ENCODE measurements around the gene PVALB.

Gene PVALB

DNA sequence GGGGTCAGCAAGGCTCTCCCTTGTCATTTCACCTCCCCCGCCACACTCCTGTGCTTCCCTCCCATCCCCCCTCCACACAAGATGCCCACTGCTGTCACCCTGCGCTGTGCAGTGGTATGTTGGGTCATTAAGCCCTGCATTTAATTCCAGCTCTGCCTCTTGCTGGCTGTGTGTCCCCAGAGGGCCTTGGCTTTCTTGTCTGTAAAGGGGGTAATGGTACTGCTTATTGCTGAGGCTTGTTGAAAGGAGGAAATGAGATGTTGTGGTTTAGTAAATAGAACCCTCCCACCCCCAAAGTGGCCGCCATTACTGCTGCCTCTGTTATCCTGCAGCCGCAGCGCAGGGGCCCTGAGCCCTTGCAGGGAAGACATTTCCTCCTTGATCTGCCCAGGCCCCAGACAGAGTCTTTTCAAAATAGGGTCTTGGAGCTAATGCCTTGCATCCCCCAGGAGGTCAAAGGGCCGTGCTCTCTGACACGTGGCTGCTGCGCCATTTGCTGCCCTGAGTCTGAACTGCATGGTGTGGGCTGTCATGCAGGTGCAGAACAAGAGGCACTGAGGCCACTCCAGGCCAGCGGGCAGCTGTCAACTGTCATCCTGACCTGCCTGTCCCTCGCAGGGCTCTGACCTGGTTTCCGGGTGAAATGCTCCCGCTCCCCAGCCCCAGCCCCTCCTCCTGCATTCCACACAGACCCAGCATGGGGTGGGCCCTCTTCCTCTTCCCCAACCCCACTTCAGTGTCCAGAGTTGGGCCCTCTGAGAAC, 18.7 kb downstream of the PVALB start:
- in situ Hi-C loops (cut with HindIII; ENCODE audit: low pct_unique_long_range_greater_than_20kb, low sequenced_read_pairs): no loop called here
- no peak for DNase-seq (ENCODE audit: low read depth in 1 of 2, low spot score in 1 of 2)
- TF ChIP-seq JUND (IDR thresholded peaks at IDR 0.05; ENCODE audit: low read depth): no peak

DNA sequence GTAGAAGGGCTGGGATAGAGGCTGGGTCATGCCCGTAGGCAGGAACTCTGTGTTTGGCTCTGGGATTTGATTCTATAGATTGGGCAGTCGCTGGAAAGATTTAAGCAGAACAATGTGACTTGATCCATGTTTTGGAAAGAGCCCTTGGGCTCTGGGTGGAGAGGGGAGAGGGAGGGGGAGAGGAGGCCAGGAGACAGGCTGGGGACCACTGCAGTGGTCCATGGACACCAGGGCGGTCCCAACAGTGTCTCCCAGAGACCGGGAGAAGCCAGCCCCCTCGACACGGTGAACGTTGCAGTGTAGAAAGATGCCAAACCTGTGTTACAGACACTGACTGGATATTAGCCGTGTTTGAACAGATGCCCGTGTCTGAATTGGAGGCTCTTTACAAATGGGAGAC, 19.5 kb downstream of the PVALB start:
- DNase-seq (ENCODE audit: low read depth in 1 of 2, low spot score in 1 of 2): no peak
- in situ Hi-C loops (cut with HindIII; ENCODE audit: low pct_unique_long_range_greater_than_20kb, low sequenced_read_pairs): no loop called here
- TF ChIP-seq JUND (IDR thresholded peaks at IDR 0.05; ENCODE audit: low read depth): no peak

DNA sequence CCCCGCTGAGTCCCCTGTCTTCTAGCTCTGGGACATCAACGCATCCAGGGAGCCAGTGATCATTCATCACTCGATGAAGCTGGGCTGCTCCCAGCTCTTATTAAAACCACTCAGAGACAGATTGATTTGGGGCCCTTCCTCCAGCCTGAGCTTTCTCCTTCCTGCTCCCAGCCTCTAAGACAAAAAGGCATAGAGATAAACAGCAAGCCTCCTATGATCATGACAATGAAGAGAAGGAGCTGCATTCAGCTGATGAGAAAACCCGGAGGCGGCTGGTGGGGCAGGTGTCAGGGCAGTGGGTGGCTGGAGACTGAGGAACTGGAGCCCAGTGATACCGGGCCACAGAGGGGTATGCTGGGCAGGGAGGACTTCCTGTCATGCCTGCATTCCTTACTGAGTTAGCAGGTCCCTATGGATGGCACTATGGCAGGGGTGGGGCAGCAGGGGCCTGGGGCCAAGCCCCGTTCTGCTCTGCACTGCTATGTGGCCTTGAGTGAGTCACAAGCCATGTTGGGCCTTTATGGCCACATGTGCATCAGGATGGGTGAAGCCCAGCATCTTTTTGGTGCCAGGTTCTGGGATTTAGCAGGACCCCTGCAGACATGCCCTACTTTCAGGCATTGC, 20.2 kb downstream of the PVALB start:
- no peak for TF ChIP-seq JUND (IDR thresholded peaks at IDR 0.05; ENCODE audit: low read depth)
- in situ Hi-C loops (cut with HindIII; ENCODE audit: low pct_unique_long_range_greater_than_20kb, low sequenced_read_pairs): no loop called here

DNA sequence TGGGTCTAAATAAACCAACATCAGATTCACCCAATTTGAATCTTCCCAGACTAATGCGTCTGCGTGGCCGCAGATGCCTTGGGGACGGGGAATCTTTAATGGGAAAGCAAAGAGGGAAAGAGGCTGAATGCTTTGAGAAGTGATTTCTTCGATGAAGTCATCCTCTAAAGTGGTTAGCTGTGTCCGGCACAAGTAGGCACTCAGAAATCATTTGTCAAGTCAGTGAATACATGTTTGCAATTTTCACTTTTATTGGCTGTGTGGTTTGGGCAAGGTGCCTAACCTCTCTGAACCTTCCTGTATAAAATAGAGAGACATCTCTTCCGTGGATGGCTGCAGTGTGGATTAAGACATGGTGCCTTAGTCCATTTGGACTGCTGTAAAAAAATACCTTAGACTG, 21.2 kb downstream of the PVALB start:
- in situ Hi-C loops (cut with HindIII; ENCODE audit: low pct_unique_long_range_greater_than_20kb, low sequenced_read_pairs): no loop called here
- TF ChIP-seq JUND (IDR thresholded peaks at IDR 0.05; ENCODE audit: low read depth): no peak
- DNase-seq (ENCODE audit: low read depth in 1 of 2, low spot score in 1 of 2): no peak

More for the DNA sequence above, 20.2 kb downstream of the PVALB start:
- no peak for DNase-seq (ENCODE audit: low read depth in 1 of 2, low spot score in 1 of 2)

DNA sequence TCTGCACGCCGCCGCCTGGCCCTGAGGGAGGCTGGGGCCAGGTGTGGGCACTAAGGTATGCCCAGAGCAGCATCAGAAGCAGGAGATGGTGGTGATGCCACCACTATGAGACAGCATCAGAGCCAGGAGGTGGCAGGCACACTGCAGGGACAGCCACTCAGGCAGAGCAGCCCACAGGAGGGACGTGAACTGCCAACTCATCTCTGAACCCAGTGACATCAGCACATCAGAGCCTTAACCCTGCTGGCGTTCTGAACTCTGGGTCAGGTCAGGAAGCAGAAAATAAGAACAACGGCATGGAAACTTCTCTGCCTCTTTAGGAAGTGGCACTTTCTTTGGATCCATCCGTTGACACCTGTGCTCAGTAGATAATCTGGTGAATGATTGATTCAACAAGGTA, 26.2 kb downstream of the PVALB start:
- in situ Hi-C loops (cut with HindIII; ENCODE audit: low pct_unique_long_range_greater_than_20kb, low sequenced_read_pairs): no loop called here
- DNase-seq (ENCODE audit: low read depth in 1 of 2, low spot score in 1 of 2): peak in 1 of 2 experiments; percentile 11
- no peak for TF ChIP-seq JUND (IDR thresholded peaks at IDR 0.05; ENCODE audit: low read depth)

DNA sequence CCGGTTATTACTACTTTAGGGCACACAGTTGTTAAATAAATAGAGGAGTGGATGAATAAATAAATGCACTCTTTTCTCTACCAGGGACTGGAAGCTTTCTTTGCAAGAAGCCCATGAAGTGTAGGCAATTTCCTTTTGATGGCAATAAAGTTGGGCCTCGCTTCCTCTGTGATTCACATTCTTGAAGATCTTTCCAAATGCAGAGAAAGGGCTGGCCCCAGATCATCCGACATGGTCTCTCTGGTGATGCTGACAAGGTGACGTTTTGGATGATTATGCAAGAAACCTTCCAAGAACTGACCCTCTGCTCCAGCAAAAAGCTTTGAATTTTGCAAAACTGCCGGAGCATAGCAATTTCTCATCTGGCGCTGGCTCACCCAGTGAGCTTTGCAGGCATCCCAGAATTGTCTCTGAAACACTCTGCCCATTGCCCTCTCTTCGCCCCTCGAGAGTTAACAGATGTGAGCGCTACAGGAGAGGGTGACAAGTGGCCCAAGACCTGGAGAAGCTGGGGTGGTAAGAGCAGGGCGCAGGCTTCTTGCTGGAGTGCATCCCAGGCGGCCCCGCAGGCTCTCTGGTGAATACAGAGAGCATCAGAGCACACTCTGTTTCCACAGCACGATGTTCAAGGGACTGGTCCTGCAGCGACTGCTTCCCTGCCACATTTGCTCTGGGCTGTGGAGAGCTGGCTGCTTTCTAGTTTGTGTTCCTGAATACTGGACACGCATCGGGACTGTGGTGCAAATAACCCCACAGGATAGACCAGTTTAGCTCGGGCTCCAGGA, 29.4 kb downstream of the PVALB start:
- no peak for TF ChIP-seq JUND (IDR thresholded peaks at IDR 0.05; ENCODE audit: low read depth)
- in situ Hi-C loops (cut with HindIII; ENCODE audit: low pct_unique_long_range_greater_than_20kb, low sequenced_read_pairs): no loop called here
- DNase-seq (ENCODE audit: low read depth in 1 of 2, low spot score in 1 of 2): no peak

DNA sequence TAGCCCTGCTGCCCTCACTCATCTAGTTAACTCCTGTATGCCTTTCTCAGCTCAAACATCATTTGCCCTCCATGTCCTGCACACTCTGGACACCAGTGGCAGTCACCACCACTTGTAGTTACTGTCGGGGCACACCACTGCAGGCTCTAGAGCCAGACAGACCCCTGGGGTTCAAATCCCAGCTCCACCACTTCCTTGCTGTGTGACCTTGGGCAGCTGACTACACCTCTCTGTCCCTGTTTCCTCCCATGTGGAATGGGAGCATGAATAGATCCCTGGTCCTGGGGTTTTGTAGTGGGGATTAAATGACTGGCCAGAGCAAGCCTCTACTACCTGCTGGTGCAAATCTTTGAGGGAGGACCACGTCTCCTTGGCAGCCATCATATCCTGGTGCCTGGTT, 33.1 kb downstream of the PVALB start:
- in situ Hi-C loops (cut with HindIII; ENCODE audit: low pct_unique_long_range_greater_than_20kb, low sequenced_read_pairs): no loop called here
- no peak for DNase-seq (ENCODE audit: low read depth in 1 of 2, low spot score in 1 of 2)
- no peak for TF ChIP-seq JUND (IDR thresholded peaks at IDR 0.05; ENCODE audit: low read depth)

DNA sequence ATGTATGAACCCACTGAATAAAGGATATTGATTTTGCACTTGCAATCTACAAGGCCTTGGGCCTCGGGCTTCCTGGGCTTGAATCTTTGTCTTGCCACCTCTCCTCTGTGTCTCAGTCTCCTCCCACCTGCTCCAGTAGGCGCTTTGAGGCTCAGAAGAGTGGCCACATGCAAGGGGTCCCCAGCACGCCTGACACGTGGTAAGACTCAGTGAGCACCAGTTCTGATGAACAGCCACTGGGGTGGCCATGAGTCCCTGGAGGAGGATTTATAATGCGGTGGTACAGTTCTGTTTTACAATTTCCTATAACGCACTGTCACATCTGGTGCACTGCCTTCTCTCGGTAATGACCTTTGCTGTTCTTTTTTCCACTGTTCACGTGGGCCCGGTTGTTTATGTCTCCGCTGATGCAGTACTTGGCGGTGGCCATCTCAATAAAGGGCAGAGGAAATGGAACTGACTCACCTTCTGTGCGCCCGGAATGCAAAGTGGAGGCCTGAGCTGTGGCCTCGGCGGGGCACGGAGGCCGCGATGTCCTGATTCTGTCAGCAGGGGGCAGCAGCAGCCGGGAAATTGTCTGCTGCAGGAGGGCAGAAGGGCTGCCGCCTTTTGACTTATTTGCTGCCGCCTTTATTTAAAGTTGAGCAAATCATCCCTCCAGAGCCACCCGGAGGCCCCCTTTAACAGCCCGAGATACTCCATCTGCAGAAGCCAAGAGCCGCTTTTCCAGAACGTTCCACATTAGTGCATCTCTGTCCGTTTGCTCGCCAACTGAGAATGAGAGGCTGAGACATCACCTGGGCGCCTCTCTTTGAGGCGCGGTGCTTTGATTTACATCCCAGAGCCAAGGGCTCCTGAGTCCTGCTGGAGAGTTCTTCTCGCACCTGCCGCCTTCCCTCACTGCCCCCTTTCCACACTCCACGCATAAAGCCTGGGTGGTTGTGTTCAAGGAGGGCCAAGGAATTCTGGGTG, 34.9 kb downstream of the PVALB start:
- peak; percentile 44 to 65 for DNase-seq (ENCODE audit: low read depth in 1 of 2, low spot score in 1 of 2)
- no peak for TF ChIP-seq JUND (IDR thresholded peaks at IDR 0.05; ENCODE audit: low read depth)
- in situ Hi-C loops (cut with HindIII; ENCODE audit: low pct_unique_long_range_greater_than_20kb, low sequenced_read_pairs): no loop called here

DNA sequence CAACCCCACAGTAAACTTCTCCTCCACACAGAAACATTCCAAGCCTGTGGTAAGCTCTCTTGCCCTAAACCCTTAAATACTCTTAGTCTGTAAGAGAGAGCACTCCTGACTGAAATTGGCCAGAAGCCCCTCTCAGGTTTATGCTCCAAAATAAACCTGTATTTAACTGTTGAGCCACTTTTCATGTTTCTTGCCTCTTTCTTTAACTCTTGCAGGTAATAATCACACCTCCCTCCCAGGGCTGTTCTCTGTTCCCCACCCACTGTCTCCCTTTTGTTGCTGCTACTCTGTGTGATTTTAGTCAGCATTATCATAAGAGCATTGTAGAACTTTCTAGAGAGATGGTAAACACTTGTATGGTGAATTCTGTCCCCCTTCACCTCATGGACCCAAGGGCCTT, 38.8 kb downstream of the PVALB start:
- no peak for DNase-seq (ENCODE audit: low read depth in 1 of 2, low spot score in 1 of 2)
- TF ChIP-seq JUND (IDR thresholded peaks at IDR 0.05; ENCODE audit: low read depth): no peak
- in situ Hi-C loops (cut with HindIII; ENCODE audit: low pct_unique_long_range_greater_than_20kb, low sequenced_read_pairs): no loop called here

DNA sequence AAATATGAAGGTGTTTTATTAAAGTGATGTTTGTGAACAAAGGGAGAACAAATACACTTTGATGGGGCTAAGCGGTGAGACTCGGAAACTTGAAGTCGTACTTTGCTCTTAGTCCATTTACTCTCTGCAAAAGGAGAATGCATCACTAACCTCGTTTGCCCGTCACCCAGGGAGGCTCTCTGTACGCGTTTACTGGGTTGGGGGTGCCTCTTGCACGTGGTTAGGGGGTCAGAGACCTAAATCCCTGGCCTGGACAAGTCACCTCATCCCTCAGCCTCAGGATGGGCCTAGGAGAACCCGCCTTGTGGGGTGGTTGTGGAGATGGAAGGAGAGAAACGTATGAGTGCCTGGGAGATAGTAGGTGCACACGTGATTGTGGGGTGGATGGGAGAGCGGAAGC, 40.1 kb downstream of the PVALB start:
- TF ChIP-seq JUND (IDR thresholded peaks at IDR 0.05; ENCODE audit: low read depth): no peak
- no peak for DNase-seq (ENCODE audit: low read depth in 1 of 2, low spot score in 1 of 2)
- in situ Hi-C loops (cut with HindIII; ENCODE audit: low pct_unique_long_range_greater_than_20kb, low sequenced_read_pairs): no loop called here

DNA sequence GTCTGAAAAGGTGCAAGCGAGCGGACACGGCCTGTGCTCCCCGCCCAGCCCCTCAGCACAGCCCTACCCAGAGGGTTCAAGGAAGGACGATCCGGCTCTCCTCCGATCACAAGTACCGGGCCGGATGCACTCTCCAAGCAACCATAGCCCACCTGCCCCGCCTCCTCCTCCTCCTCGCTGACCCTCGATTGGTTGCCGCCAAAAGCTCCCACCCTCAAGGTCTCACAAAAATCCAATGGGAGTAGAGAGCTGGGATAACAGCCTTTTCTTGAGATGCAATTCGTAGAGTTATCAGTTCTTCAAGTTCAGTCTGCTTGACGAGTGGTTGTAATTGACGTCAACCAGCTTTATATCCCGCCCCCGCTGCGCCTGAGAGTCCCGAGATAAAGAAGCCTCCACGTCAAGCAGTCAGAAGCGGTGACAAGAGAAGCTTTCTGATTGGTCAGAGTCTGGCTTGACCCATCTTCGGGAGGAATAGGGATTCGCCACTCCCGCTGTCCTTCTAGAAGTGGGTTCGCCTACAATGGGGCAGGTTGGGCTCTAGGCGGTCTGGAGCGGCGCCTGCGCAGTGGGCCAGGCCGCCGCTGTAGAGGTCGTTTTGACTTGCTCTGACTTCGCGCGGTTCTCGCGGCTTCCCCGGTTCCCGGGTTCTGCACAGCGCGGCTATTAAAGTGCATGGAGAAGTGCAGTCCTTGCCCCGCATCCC, 40.7 kb downstream of the PVALB start, which contains the start of gene IFT27:
Gene IFT27, minus strand, starts transcription at position 156 of the 706 bp plus-strand sequence. CDS start 412 bp downstream, outside the sequence.
- in situ Hi-C loops (cut with HindIII; ENCODE audit: low pct_unique_long_range_greater_than_20kb, low sequenced_read_pairs): no loop called here
- DNase-seq (ENCODE audit: low read depth in 1 of 2, low spot score in 1 of 2): peak; percentile 96 to 100
- TF ChIP-seq JUND (IDR thresholded peaks at IDR 0.05; ENCODE audit: low read depth): no peak
